Measurements from ENCODE around the gene KCNC2. TPM values are rescaled to one million over a fixed set of nuclear protein-coding genes. Genes with fewer than 3 reads are reported as not detected.
"Not testable (repeated sequence)": the region's sequence is repeated elsewhere in the genome, so short reads cannot be mapped to it uniquely, and the experiment has no call there.

KCNC2 gene
- total RNA-seq, 2 experiments from 2014 or later: not detected

GRCh38 chr12:75194250-75194649, 15.4 kb downstream of the KCNC2 start:
- Mint-ChIP-seq H3K4me1 (ENCODE audit: low read depth) (no peaks in the 10 kb centered on the region), H3K27me3 (no peaks in the 10 kb centered on the region), H3K27ac (no peak overlapping the region), H3K36me3 (no peaks in the 10 kb centered on the region), H3K9me3 (no peaks in the 10 kb centered on the region), H3K4me3 (no peak overlapping the region)
- ChIA-PET CTCF (no interaction called here), POLR2A (no interaction called here)
- DNase-seq: no peak
- intact Hi-C loops (cut with micrococcal nuclease): no loop called here

- intact Hi-C loops (cut with micrococcal nuclease): no loop called here
- Mint-ChIP-seq H3K27me3 (no peaks in the 10 kb centered on the region), H3K4me3 (no peak overlapping the region)
These were observed 17.4 kb downstream of the KCNC2 start for GRCh38 chr12:75192196-75192595.

GRCh38 chr12:75190846-75191245, 18.8 kb downstream of the KCNC2 start:
- intact Hi-C loops (cut with micrococcal nuclease): no loop called here
- CTCF ChIA-PET: no interaction called here
- H3K27ac Mint-ChIP-seq: no peak overlapping the region
- no peaks in the 10 kb centered on the region for H3K4me1 Mint-ChIP-seq (ENCODE audit: low read depth)
- H3K9me3 Mint-ChIP-seq: no peaks in the 10 kb centered on the region
- no peaks in the 10 kb centered on the region for H3K36me3 Mint-ChIP-seq
- no peaks in the 10 kb centered on the region for H3K27me3 Mint-ChIP-seq
- no peak overlapping the region for H3K4me3 Mint-ChIP-seq
- DNase-seq: no peak
- POLR2A ChIA-PET: no interaction called here

More at GRCh38 chr12:75192196-75192595, 17.4 kb downstream of the KCNC2 start:
- POLR2A ChIA-PET: no interaction called here
- DNase-seq: no peak
- Mint-ChIP-seq H3K4me1 (ENCODE audit: low read depth) (no peaks in the 10 kb centered on the region), H3K36me3 (no peaks in the 10 kb centered on the region), H3K9me3 (no peaks in the 10 kb centered on the region), H3K27ac (no peak overlapping the region)
- CTCF ChIA-PET: no interaction called here

GRCh38 chr12:75185881-75186280, 23.8 kb downstream of the KCNC2 start:
- intact Hi-C loops (cut with micrococcal nuclease); H3K36me3 Mint-ChIP-seq; H3K27me3 Mint-ChIP-seq; H3K4me3 Mint-ChIP-seq; DNase-seq; H3K9me3 Mint-ChIP-seq; H3K27ac Mint-ChIP-seq; POLR2A ChIA-PET; CTCF ChIA-PET; H3K4me1 Mint-ChIP-seq (ENCODE audit: low read depth): not testable (repeated sequence)

- Mint-ChIP-seq H3K27ac (no peak overlapping the region), H3K4me3 (no peak overlapping the region), H3K9me3 (no peaks in the 10 kb centered on the region), H3K36me3 (no peaks in the 10 kb centered on the region), H3K27me3 (no peaks in the 10 kb centered on the region), H3K4me1 (ENCODE audit: low read depth) (no peaks in the 10 kb centered on the region)
- DNase-seq: no peak
- ChIA-PET CTCF (no interaction called here), POLR2A (no interaction called here)
- intact Hi-C loops (cut with micrococcal nuclease): no loop called here
These were observed 25.1 kb downstream of the KCNC2 start for GRCh38 chr12:75184516-75184915.

- no peaks in the 10 kb centered on the region for H3K4me1 Mint-ChIP-seq (ENCODE audit: low read depth)
- no peaks in the 10 kb centered on the region for H3K27me3 Mint-ChIP-seq
- DNase-seq: no peak
- no peaks in the 10 kb centered on the region for H3K36me3 Mint-ChIP-seq
- no peak overlapping the region for H3K4me3 Mint-ChIP-seq
- POLR2A ChIA-PET: no interaction called here
- no peaks in the 10 kb centered on the region for H3K9me3 Mint-ChIP-seq
- intact Hi-C loops (cut with micrococcal nuclease): no loop called here
- H3K27ac Mint-ChIP-seq: no peak overlapping the region
- CTCF ChIA-PET: no interaction called here
These were observed 25.7 kb downstream of the KCNC2 start for GRCh38 chr12:75183967-75184366.

- no peaks in the 10 kb centered on the region for H3K9me3 Mint-ChIP-seq
- H3K4me3 Mint-ChIP-seq: no peak overlapping the region
- ChIA-PET POLR2A (no interaction called here), CTCF (no interaction called here)
- no peaks in the 10 kb centered on the region for H3K4me1 Mint-ChIP-seq (ENCODE audit: low read depth)
- intact Hi-C loops (cut with micrococcal nuclease): no loop called here
- no peak for DNase-seq
- no peaks in the 10 kb centered on the region for H3K36me3 Mint-ChIP-seq
- no peak overlapping the region for H3K27ac Mint-ChIP-seq
- no peaks in the 10 kb centered on the region for H3K27me3 Mint-ChIP-seq
These were observed 31.6 kb downstream of the KCNC2 start for GRCh38 chr12:75177997-75178396.

- DNase-seq: no peak
- Mint-ChIP-seq H3K9me3 (no peaks in the 10 kb centered on the region), H3K4me1 (ENCODE audit: low read depth) (peaks cover 4% of the 10 kb centered on the region), H3K36me3 (no peaks in the 10 kb centered on the region), H3K27ac (no peak overlapping the region), H3K27me3 (no peaks in the 10 kb centered on the region), H3K4me3 (no peak overlapping the region)
- intact Hi-C loops (cut with micrococcal nuclease): no loop called here
- CTCF ChIA-PET: interaction anchor here (0.5 to 0.6 kb wide), 3 partner anchors 157 to 269 kb away, joined by 3 to 4 read pairs (median 3); no protein-coding TSS in a partner anchor
- POLR2A ChIA-PET: no interaction called here
These were observed 37.0 kb downstream of the KCNC2 start for GRCh38 chr12:75172611-75173010.

- Mint-ChIP-seq H3K4me3 (no peak overlapping the region), H3K27me3 (no peaks in the 10 kb centered on the region), H3K9me3 (no peaks in the 10 kb centered on the region), H3K4me1 (ENCODE audit: low read depth) (peaks cover 4% of the 10 kb centered on the region), H3K36me3 (no peaks in the 10 kb centered on the region), H3K27ac (no peak overlapping the region)
- intact Hi-C loops (cut with micrococcal nuclease): no loop called here
- DNase-seq: no peak
- ChIA-PET CTCF (no interaction called here), POLR2A (no interaction called here)
These were observed 38.9 kb downstream of the KCNC2 start for GRCh38 chr12:75170640-75171185.

- no peaks in the 10 kb centered on the region for H3K36me3 Mint-ChIP-seq
- H3K27ac Mint-ChIP-seq: no peak overlapping the region
These were observed 46.8 kb downstream of the KCNC2 start for GRCh38 chr12:75162845-75163244.

GRCh38 chr12:75161488-75161887, 48.2 kb downstream of the KCNC2 start:
- DNase-seq: no peak
- H3K27me3 Mint-ChIP-seq: peaks cover 2% of the 10 kb centered on the region
- no peaks in the 10 kb centered on the region for H3K9me3 Mint-ChIP-seq
- H3K4me1 Mint-ChIP-seq (ENCODE audit: low read depth): no peaks in the 10 kb centered on the region
- CTCF ChIA-PET: no interaction called here
- intact Hi-C loops (cut with micrococcal nuclease): no loop called here
- POLR2A ChIA-PET: no interaction called here
- no peak overlapping the region for H3K4me3 Mint-ChIP-seq
- no peaks in the 10 kb centered on the region for H3K36me3 Mint-ChIP-seq
- no peak overlapping the region for H3K27ac Mint-ChIP-seq

More at GRCh38 chr12:75162845-75163244, 46.8 kb downstream of the KCNC2 start:
- Mint-ChIP-seq H3K9me3 (no peaks in the 10 kb centered on the region), H3K4me3 (no peak overlapping the region), H3K4me1 (ENCODE audit: low read depth) (no peaks in the 10 kb centered on the region), H3K27me3 (peaks cover 2% of the 10 kb centered on the region)
- intact Hi-C loops (cut with micrococcal nuclease): no loop called here
- CTCF ChIA-PET: no interaction called here
- no peak for DNase-seq
- POLR2A ChIA-PET: no interaction called here

- ChIA-PET CTCF (no interaction called here), POLR2A (no interaction called here)
- no peaks in the 10 kb centered on the region for H3K36me3 Mint-ChIP-seq
- no peaks in the 10 kb centered on the region for H3K9me3 Mint-ChIP-seq
- no peaks in the 10 kb centered on the region for H3K27me3 Mint-ChIP-seq
- H3K27ac Mint-ChIP-seq: no peak overlapping the region
- intact Hi-C loops (cut with micrococcal nuclease): no loop called here
- no peaks in the 10 kb centered on the region for H3K4me1 Mint-ChIP-seq (ENCODE audit: low read depth)
- DNase-seq: no peak
- H3K4me3 Mint-ChIP-seq: no peak overlapping the region
These were observed 52.3 kb downstream of the KCNC2 start for GRCh38 chr12:75157385-75157784.

GRCh38 chr12:75155962-75156361, 53.7 kb downstream of the KCNC2 start:
- no peak overlapping the region for H3K4me3 Mint-ChIP-seq
- H3K9me3 Mint-ChIP-seq: no peaks in the 10 kb centered on the region
- no peak for DNase-seq
- ChIA-PET POLR2A (no interaction called here), CTCF (no interaction called here)
- H3K27ac Mint-ChIP-seq: no peak overlapping the region
- H3K36me3 Mint-ChIP-seq: no peaks in the 10 kb centered on the region
- H3K4me1 Mint-ChIP-seq (ENCODE audit: low read depth): no peaks in the 10 kb centered on the region
- no peaks in the 10 kb centered on the region for H3K27me3 Mint-ChIP-seq
- intact Hi-C loops (cut with micrococcal nuclease): no loop called here

GRCh38 chr12:75154388-75154787, 55.3 kb downstream of the KCNC2 start:
- Mint-ChIP-seq H3K9me3 (no peaks in the 10 kb centered on the region), H3K4me3 (no peak overlapping the region), H3K27ac (no peak overlapping the region), H3K27me3 (no peaks in the 10 kb centered on the region), H3K4me1 (ENCODE audit: low read depth) (no peaks in the 10 kb centered on the region), H3K36me3 (no peaks in the 10 kb centered on the region)
- intact Hi-C loops (cut with micrococcal nuclease): no loop called here
- POLR2A ChIA-PET: no interaction called here
- DNase-seq: no peak
- CTCF ChIA-PET: no interaction called here

All from activated CD4-positive, alpha-beta memory T cell treated with anti-CD3 and anti-CD28 coated beads for 36 hours (primary cell).